ENCODE measurements around the gene ZNF8.
"Not testable (repeated sequence)": the region's sequence is repeated elsewhere in the genome, so short reads cannot be mapped to it uniquely, and the experiment has no call there.

The ZNF8 gene

GRCh38 chr19:58296104-58296503, 17.3 kb downstream of the ZNF8 start:
- DNase-seq (ENCODE audit: low read depth, low spot score), result no peak

GRCh38 chr19:58300620-58301019, 21.9 kb downstream of the ZNF8 start:
- no peak for DNase-seq (ENCODE audit: low read depth, low spot score)

GRCh38 chr19:58304255-58304654, 25.5 kb downstream of the ZNF8 start:
- DNase-seq (ENCODE audit: low read depth, low spot score), result no peak

GRCh38 chr19:58304748-58305064, 26.0 kb downstream of the ZNF8 start:
- DNase-seq (ENCODE audit: low read depth, low spot score), result no peak

GRCh38 chr19:58305065-58305931, 26.5 kb downstream of the ZNF8 start, which contains the start of gene ERVK3-1:
Gene ERVK3-1, plus strand, starts transcription at chr19:58305377. Its CDS starts 6,792 bp downstream, at chr19:58312169.
- DNase-seq (ENCODE audit: low read depth, low spot score), result peak; percentile 89

- DNase-seq (ENCODE audit: low read depth, low spot score), result no peak
Measured at GRCh38 chr19:58305932-58306323, 27.2 kb downstream of the ZNF8 start.

- DNase-seq (ENCODE audit: low read depth, low spot score), result no peak
Measured at GRCh38 chr19:58307736-58308135, 29.0 kb downstream of the ZNF8 start.

GRCh38 chr19:58310685-58311084, 31.9 kb downstream of the ZNF8 start:
- not testable (repeated sequence) for DNase-seq (ENCODE audit: low read depth, low spot score)

- DNase-seq (ENCODE audit: low read depth, low spot score), result no peak
Measured at GRCh38 chr19:58311345-58311865, 32.6 kb downstream of the ZNF8 start.

GRCh38 chr19:58315580-58315979, 36.8 kb downstream of the ZNF8 start:
- DNase-seq (ENCODE audit: low read depth, low spot score), result no peak

- DNase-seq (ENCODE audit: low read depth, low spot score), result no peak
Measured at GRCh38 chr19:58317476-58318072, 38.8 kb downstream of the ZNF8 start.

GRCh38 chr19:58318297-58318696, 39.5 kb downstream of the ZNF8 start:
- no peak for DNase-seq (ENCODE audit: low read depth, low spot score)

- no peak for DNase-seq (ENCODE audit: low read depth, low spot score)
Measured at GRCh38 chr19:58319241-58319640, 40.5 kb downstream of the ZNF8 start.

GRCh38 chr19:58325311-58326022, 46.7 kb downstream of the ZNF8 start:
- DNase-seq (ENCODE audit: low read depth, low spot score), result no peak

- DNase-seq (ENCODE audit: low read depth, low spot score), result no peak
Measured at GRCh38 chr19:58326501-58326913, 47.8 kb downstream of the ZNF8 start.

GRCh38 chr19:58326914-58327726, 48.4 kb downstream of the ZNF8 start, which contains the start of gene ZSCAN22:
Gene ZSCAN22, plus strand, starts transcription at chr19:58326994. Its CDS starts 7,809 bp downstream, at chr19:58334803.
- DNase-seq (ENCODE audit: low read depth, low spot score), result peak; percentile 86

GRCh38 chr19:58328999-58329398, 50.2 kb downstream of the ZNF8 start:
- no peak for DNase-seq (ENCODE audit: low read depth, low spot score)

GRCh38 chr19:58330458-58330857, 51.7 kb downstream of the ZNF8 start:
- DNase-seq (ENCODE audit: low read depth, low spot score), result no peak

- no peak for DNase-seq (ENCODE audit: low read depth, low spot score)
Measured at GRCh38 chr19:58332697-58333096, 53.9 kb downstream of the ZNF8 start.

GRCh38 chr19:58334691-58335249, 56.0 kb downstream of the ZNF8 start:
- no peak for DNase-seq (ENCODE audit: low read depth, low spot score)

GRCh38 chr19:58335630-58336029, 56.9 kb downstream of the ZNF8 start:
- DNase-seq (ENCODE audit: low read depth, low spot score), result no peak
